Measurements from ENCODE around the gene WDR74. TPM values are rescaled to one million over a fixed set of nuclear protein-coding genes. Genes with fewer than 3 reads are reported as not detected.
A peak's percentile ranks its signal among the peaks of the same experiment; 100 is the strongest.

WDR74 gene
- total and polyA plus RNA-seq, 4 donors = 26.2 to 64.1 (median 42.0) TPM

GRCh38 chr11:62853279-62853965, 14.0 kb upstream of the WDR74 start:
- no peak overlapping the region for H3K4me3 ChIP-seq
- H3K27ac ChIP-seq (ENCODE audit: low read depth in 1 of 2, low read length in 1 of 2) = peak overlapping the region in 1 of 2 donors; percentile 10
- H3K9me3 ChIP-seq (ENCODE audit: control insufficient read depth in 4 of 4, insufficient read depth in 3 of 4, low read length in 3 of 4) = no peaks in the 10 kb centered on the region
- H3K27me3 ChIP-seq (ENCODE audit: control insufficient read depth in 3 of 3, insufficient read depth in 3 of 3, low read length in 2 of 3) = no peaks in the 10 kb centered on the region
- peaks cover 2 to 24% (median 12%) of the 10 kb centered on the region in 5 donors for H3K4me1 ChIP-seq (ENCODE audit: control insufficient read depth in 5 of 5, insufficient read depth in 5 of 5, low read length in 5 of 5)
- ATAC-seq (ENCODE audit: insufficient read depth, low FRiP score) = no peak
- no peak for DNase-seq
- WGBS, 2 donors = 61 to 73% methylated on average over 7 of the region's 7 CpGs
- peaks cover 13 to 42% (median 24%) of the 10 kb centered on the region in 4 donors for H3K36me3 ChIP-seq (ENCODE audit: control insufficient read depth in 4 of 4, insufficient read depth in 4 of 4, low read length in 4 of 4)
- no peak for TF ChIP-seq CTCF (IDR thresholded peaks at IDR 0.05; ENCODE audit: control extremely low read depth, extremely low read depth)
- H3K9ac ChIP-seq (ENCODE audit: insufficient read depth in 1 of 2, low read length in 2 of 2) = peak overlapping the region in 1 of 2 donors; percentile 93

GRCh38 chr11:62852523-62853188, 13.3 kb upstream of the WDR74 start:
- H3K36me3 ChIP-seq (ENCODE audit: control insufficient read depth in 4 of 4, insufficient read depth in 4 of 4, low read length in 4 of 4) = peaks cover 13 to 42% (median 24%) of the 10 kb centered on the region in 4 donors
- no peak overlapping the region for H3K9ac ChIP-seq (ENCODE audit: insufficient read depth in 1 of 2, low read length in 2 of 2)
- no peak for DNase-seq
- H3K27me3 ChIP-seq (ENCODE audit: control insufficient read depth in 3 of 3, insufficient read depth in 3 of 3, low read length in 2 of 3) = no peaks in the 10 kb centered on the region
- H3K27ac ChIP-seq (ENCODE audit: low read depth in 1 of 2, low read length in 1 of 2) = no peak overlapping the region
- H3K4me3 ChIP-seq = no peak overlapping the region
- H3K4me1 ChIP-seq (ENCODE audit: control insufficient read depth in 5 of 5, insufficient read depth in 5 of 5, low read length in 5 of 5) = peaks cover 2 to 19% (median 12%) of the 10 kb centered on the region in 5 donors
- no peak for TF ChIP-seq CTCF (IDR thresholded peaks at IDR 0.05; ENCODE audit: control extremely low read depth, extremely low read depth)
- no peak for ATAC-seq (ENCODE audit: insufficient read depth, low FRiP score)
- no peaks in the 10 kb centered on the region for H3K9me3 ChIP-seq (ENCODE audit: control insufficient read depth in 4 of 4, insufficient read depth in 3 of 4, low read length in 3 of 4)

GRCh38 chr11:62851807-62852522, 12.6 kb upstream of the WDR74 start:
- Histone ChIP-seq H3K27me3 (ENCODE audit: control insufficient read depth in 3 of 3, insufficient read depth in 3 of 3, low read length in 2 of 3) (no peaks in the 10 kb centered on the region), H3K4me3 (no peak overlapping the region), H3K27ac (ENCODE audit: low read depth in 1 of 2, low read length in 1 of 2) (no peak overlapping the region), H3K4me1 (ENCODE audit: control insufficient read depth in 5 of 5, insufficient read depth in 5 of 5, low read length in 5 of 5) (peaks cover 2 to 19% (median 12%) of the 10 kb centered on the region in 5 donors), H3K9me3 (ENCODE audit: control insufficient read depth in 4 of 4, insufficient read depth in 3 of 4, low read length in 3 of 4) (no peaks in the 10 kb centered on the region), H3K36me3 (ENCODE audit: control insufficient read depth in 4 of 4, insufficient read depth in 4 of 4, low read length in 4 of 4) (peaks cover 13 to 42% (median 24%) of the 10 kb centered on the region in 4 donors), H3K9ac (ENCODE audit: insufficient read depth in 1 of 2, low read length in 2 of 2) (no peak overlapping the region)
- TF ChIP-seq CTCF (IDR thresholded peaks at IDR 0.05; ENCODE audit: control extremely low read depth, extremely low read depth) = no peak
- ATAC-seq (ENCODE audit: insufficient read depth, low FRiP score) (no peak), DNase-seq (no peak)
- WGBS, 2 donors = 34 to 65% methylated on average over 3 of the region's 3 CpGs

Data from lung (tissue), 12 donors.